Astrocyte of the spinal cord (primary cell): ENCODE data around the gene STAB1.

Experiments
- DNase-seq: peaks from one replicate; pipeline ENCODE4 v3.0.0; 2011; ENCODE audit warnings: low read depth, low spot score
- H3K4me3 ChIP-seq: 2 replicates; pipeline ENCODE4 v1.5.1; 2011; ENCODE audit warnings: low read depth, mild to moderate bottlenecking, low read length, moderate library complexity
- CTCF ChIP-seq: IDR thresholded peaks from 2 replicates; pipeline ENCODE4 v1.5.1; 2012; ENCODE audit warnings: low read depth, mild to moderate bottlenecking, low read length, inconsistent platforms
- in situ Hi-C: cut with HindIII; loops from 2 replicates; pipeline ENCODE4 v1.10.0; 2017; ENCODE audit warnings: low sequenced_read_pairs

Gene STAB1

GRCh38 chr3:52480768-52481715 is 14.1 kb upstream of the STAB1 start:
- H3K4me3 ChIP-seq = no peak overlapping the region
- in situ Hi-C loops = no loop called here
- DNase-seq = no peak
- no peak for TF ChIP-seq CTCF

- no peak for DNase-seq
- H3K4me3 ChIP-seq = no peak overlapping the region
- peak; percentile 53 for TF ChIP-seq CTCF
- in situ Hi-C loops = no loop called here
Observed at GRCh38 chr3:52481819-52482521, 13.2 kb upstream of the STAB1 start.

- no peak for DNase-seq
- no peak overlapping the region for H3K4me3 ChIP-seq
- no peak for TF ChIP-seq CTCF
- in situ Hi-C loops = no loop called here
Observed at GRCh38 chr3:52483081-52483480, 12.1 kb upstream of the STAB1 start.

- in situ Hi-C loops = no loop called here
- H3K4me3 ChIP-seq = no peak overlapping the region
- peak; percentile 58 for DNase-seq
- TF ChIP-seq CTCF = no peak
Observed at GRCh38 chr3:52483577-52484381, 11.4 kb upstream of the STAB1 start.

GRCh38 chr3:52484680-52485461 is 10.3 kb upstream of the STAB1 start:
- TF ChIP-seq CTCF = no peak
- no peak for DNase-seq
- in situ Hi-C loops = no loop called here
- H3K4me3 ChIP-seq = no peak overlapping the region
